HG02588 (cell line): ENCODE measurements around the gene KDM2B.
"Not testable (repeated sequence)": the region's sequence is repeated elsewhere in the genome, so short reads cannot be mapped to it uniquely, and the experiment has no call there.

ENCODE experiments used
- ATAC-seq: cut with Tn5 transposase; IDR thresholded peaks from one replicate; pipeline ENCODE4 v1.9.1; 2021; ENCODE audit warnings: mild to moderate bottlenecking, moderate library complexity; ENCODE audit not compliant: unreplicated experiment

The KDM2B gene

GRCh38 chr12:121507984-121508383, 72.8 kb downstream of the KDM2B start:
- ATAC-seq: no peak

DNA sequence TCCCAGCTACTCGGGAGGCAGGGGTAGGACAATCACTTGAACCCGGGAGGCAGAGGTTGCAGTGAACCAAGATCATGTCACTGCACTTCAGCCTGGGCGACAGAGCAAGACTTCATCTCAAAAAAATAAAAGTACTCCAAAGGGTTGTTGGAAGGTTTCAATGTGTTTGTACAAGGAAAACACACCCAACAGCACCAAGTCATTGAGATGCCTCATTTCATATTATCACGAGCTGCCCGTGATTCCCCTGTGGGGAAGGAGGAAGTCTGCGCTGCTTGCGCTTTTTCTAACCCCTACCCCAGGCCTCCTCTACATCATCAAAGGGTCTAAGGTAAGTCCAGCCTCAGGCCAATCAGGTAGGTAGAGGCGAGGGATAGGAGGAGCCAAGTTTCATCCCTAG, 73.6 kb downstream of the KDM2B start:
- ATAC-seq: no peak

- ATAC-seq: no peak
Measured at GRCh38 chr12:121505513-121505912, 75.3 kb downstream of the KDM2B start.

GRCh38 chr12:121504505-121504904, 76.3 kb downstream of the KDM2B start:
- no peak for ATAC-seq

DNA sequence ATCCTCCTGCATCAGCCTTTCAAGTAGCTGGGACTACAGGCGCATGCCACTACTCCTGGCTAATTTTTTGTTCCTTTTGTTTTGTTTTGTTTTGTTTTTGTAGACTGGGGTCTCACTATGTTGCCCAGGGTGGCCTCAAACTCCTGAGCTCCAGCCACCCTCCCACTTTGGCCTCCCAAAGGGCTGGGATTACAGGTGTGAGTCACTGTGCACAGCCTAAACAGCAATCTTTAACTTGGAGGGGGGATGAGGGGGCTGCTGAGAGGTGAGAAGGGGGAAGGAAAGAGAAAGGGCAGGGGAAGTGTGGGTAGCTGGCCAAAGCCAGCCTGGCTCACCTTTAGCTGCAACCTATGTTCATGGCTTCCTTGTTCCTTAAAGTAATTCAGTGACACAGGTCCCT, 77.4 kb downstream of the KDM2B start:
- ATAC-seq: no peak

- ATAC-seq: no peak
Measured at GRCh38 chr12:121501946-121502345, 78.9 kb downstream of the KDM2B start.

DNA sequence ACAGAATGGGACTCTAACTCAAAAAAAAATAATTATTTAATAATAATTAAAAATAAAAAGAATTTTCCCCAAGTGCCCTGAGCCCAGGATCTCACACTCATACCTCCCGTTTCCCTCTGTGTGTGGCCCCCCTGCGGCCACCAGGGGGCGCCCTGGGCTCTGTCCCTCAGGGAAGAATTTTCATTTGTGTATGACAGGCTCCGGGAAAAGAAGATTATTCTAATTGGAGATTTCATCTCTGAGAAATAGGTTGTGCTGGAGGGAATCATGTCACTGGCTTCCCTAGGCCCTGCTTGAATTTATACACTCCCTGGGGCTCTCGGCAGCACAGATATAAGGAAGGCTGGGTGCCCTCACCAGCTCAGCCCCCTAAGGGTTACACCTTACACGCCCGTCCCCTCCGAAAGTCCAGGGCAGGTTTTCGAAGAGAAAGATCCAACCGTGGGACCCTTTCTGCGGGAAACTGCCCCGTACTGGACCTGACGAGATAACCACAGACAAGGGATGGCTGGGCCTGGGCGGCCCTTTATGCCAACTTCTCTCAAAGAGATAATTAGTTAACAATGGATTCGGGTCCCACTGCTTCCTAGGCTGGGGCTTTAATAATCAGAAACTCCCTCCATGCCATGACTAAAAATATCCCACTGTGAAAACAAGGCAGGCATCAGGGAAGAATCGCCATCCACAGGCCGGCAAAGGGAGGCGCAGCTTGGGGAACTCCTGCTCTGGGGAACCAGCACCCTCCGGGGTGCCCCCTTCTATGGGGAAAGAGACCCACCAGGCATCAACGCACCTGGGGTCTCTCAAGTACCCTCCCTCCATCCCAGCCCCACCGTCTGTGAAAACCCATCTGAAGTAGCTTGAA, 80.7 kb downstream of the KDM2B start:
- ATAC-seq: no peak

DNA sequence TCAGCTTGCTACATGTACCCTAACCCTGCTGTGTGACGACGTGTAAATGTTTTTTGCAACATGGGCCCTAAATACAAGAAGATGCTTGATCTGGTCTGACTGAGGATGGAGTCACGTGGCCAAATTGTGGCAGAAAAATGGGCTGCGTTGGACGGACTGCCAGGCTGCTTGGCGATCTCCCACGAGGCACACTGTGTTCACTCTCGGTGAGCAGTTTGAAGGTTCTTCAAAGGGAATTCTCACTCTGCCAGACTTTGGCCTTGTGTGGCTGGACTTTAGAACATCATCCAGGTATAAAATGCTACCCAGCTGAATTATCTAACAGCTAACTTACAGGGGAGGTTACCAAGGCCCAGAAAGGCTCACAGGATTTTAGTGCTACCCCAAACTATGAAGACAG, 85.1 kb downstream of the KDM2B start:
- ATAC-seq: no peak

GRCh38 chr12:121494093-121494787, 86.6 kb downstream of the KDM2B start:
- no peak for ATAC-seq

- ATAC-seq: no peak
Measured at GRCh38 chr12:121490401-121491281, 90.2 kb downstream of the KDM2B start.

DNA sequence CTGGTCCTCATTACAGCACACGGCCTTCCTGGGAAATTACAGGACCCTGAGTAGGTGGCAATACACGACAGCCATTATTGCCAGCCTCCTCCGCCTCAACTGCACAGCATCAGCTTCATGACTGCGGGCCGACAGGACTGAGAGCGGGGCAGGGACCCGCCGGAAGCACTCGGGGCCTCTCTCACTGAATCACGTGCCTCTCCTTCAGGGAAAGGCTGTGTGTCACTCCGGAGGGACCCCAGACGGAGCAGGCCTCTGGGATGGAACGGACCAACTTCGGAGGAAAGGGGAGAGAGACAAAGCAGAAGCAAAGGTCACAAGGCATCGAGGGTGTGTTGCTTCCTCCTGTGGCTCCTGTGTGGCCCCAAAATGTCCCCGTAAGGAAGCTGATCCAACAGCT, 90.9 kb downstream of the KDM2B start:
- ATAC-seq: no peak

DNA sequence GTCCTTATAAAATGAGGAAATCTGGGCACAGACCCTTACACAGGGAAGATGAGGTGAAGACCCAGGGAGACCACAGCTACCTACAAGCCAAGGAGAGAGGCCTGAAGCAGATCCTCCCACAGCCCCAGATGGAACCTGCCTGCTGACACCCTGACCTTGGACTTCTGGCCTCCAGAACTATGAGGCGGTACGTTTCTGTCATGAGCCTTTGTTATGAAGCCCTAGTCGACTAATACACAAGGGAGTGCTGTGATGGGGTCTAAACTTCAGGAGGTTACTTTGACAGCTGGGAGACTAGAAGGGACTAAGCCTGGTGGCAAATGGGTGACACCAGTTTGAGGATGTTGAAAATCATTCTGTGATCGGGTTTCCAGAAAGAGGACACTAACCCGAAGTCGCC, 95.9 kb downstream of the KDM2B start:
- ATAC-seq: no peak

GRCh38 chr12:121484564-121484963, 96.3 kb downstream of the KDM2B start:
- ATAC-seq: not testable (repeated sequence)

- ATAC-seq: no peak
Measured at GRCh38 chr12:121483949-121484348, 96.9 kb downstream of the KDM2B start.

GRCh38 chr12:121476477-121476876, 104.3 kb downstream of the KDM2B start:
- ATAC-seq: no peak

GRCh38 chr12:121475279-121475678, 105.5 kb downstream of the KDM2B start:
- ATAC-seq: no peak

DNA sequence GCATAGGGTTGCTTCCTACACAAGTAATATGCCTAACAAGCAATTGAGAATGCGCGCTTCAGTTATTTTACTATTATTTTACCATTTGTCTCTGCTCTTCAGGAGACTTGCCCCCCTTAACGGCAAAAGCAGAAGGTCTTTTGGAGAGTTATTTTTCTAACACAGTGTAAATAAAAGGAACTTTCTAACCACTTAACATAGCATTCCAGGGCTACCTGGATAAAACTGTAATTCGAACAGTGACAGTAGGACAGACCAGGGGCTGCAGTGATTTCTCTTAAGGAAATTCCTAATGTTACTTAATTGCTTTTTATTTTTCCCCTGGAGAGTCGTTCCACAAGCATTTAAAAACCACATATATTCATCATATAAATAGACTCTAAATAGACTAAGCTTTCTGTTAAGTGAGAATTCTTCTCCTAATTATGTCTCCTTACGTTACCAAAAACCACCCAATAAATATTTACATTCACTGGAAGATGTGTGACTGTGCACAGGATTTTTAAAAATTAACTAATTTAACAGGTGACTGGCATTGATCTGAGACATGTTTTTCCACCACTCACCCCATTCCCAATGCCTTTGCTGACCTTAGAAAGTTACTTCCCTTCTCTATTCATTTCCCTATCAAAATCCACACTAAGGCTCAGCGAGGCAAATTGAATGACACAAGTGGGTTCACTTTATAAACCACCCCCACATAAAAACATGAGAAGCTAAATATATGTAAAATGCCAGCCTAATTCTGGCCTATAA, 108.5 kb downstream of the KDM2B start:
- no peak for ATAC-seq

DNA sequence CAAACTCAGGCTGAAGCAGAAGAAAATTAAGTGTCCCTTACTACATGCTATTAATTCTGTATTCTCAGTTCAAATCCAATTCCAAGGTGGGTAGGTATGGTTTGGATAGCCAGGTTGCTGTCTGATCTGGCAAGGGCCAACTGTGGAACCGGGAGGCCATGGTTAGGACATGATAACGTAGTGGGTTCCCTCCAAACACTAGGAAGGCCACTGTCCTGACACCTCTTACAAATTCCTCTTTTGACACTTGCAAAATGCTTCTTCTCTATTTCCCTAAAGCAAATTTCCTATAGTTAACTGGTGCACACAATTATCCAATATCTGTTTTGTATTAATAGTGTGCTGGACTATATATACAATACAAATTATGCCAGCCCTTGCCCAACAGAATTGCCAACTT, 110.1 kb downstream of the KDM2B start:
- ATAC-seq: no peak

DNA sequence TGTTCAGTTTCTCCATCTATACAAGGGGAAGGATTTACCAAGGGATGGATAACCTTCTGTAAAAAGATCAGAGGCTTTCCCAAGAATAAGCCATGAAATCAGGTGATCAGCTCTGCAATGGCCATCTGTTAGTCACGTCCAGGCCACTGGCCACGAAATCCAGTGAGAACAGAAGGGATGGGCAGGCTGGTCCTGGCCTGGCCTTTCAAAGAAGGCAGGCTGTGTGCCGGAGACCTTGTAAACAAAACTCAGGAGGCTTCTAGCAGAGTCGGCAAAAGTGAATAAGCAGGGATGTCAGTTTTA, 112.4 kb downstream of the KDM2B start:
- ATAC-seq: no peak

DNA sequence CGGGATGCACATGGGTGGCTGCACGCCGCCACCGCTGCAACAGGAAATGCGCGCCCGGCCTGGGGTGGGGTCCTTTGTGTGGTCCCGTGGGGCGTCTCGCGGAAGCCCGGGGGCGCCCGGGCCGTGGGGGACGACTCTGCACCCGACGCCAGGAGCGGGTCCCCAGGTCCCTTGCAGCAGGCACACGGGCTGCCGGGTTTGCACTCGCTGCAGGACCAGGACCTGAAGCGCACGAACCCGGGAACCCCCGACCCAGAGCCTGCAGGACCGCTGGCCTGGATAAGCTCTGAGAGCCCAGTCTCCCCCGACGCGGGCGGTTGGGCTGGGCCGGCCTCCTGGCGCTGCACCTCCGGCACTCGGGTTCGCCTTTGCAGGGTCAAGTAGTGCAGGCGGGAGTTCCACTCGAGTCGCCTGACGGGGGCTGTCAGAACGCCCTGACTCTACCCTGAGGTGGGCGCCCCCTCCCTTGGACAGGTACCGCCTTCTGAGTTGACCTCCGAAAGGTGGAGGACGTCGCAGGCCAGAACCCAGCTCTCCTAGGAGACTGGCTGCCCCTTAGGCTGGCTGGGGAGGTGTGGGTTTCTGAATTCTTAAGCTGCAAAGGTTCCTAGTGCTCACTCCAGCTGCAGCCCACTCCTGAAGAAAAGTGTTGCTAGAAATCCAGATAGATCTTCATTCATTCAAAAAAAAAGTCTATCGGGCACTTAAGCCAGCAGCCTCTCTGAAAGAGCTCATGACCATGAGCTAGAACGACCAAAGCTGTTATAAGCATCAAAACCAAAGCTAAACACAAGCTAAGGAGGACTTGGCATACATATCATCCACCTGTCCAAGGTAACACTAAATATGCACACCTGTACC, 113.0 kb downstream of the KDM2B start:
- peak; percentile 5 for ATAC-seq
